Glomerular endothelial cell (primary cell): ENCODE results near the gene EEF1A2. TPM values are rescaled to one million over a fixed set of nuclear protein-coding genes. Genes with fewer than 3 reads are reported as not detected.

Source experiments
- DNase-seq: peaks from one replicate; pipeline ENCODE4 v3.0.0-alpha.2; 2011; ENCODE audit warnings: low read depth, low spot score; ENCODE audit errors: extremely low read depth
- total RNA-seq: library from RNA; depleted of rRNA; stranded (reverse); fragments of >200 nt; gene quantifications from 2 replicates; pipeline ENCODE4 v1.2.3, GENCODE V29; 2015

EEF1A2 gene
- total RNA-seq, 1 donor from 2014 or later = 2.5 TPM

- no peak for DNase-seq
These were observed 41.1 kb downstream of the EEF1A2 start for GRCh38 chr20:63457737-63458136.

GRCh38 chr20:63456429-63457284, 42.2 kb downstream of the EEF1A2 start:
- no peak for DNase-seq

GRCh38 chr20:63455568-63455859, 43.4 kb downstream of the EEF1A2 start:
- DNase-seq = no peak

GRCh38 chr20:63454731-63455567, 43.9 kb downstream of the EEF1A2 start:
- DNase-seq = no peak

GRCh38 chr20:63452821-63453523, 45.9 kb downstream of the EEF1A2 start:
- no peak for DNase-seq

- DNase-seq = no peak
These were observed 46.5 kb downstream of the EEF1A2 start for GRCh38 chr20:63452341-63452740.

GRCh38 chr20:63451821-63452220, 47.1 kb downstream of the EEF1A2 start:
- no peak for DNase-seq

GRCh38 chr20:63449796-63450730, 48.8 kb downstream of the EEF1A2 start:
- DNase-seq = no peak

- DNase-seq = no peak
These were observed 49.9 kb downstream of the EEF1A2 start for GRCh38 chr20:63449025-63449424.

- DNase-seq = no peak
These were observed 50.9 kb downstream of the EEF1A2 start for GRCh38 chr20:63448031-63448430.

GRCh38 chr20:63447320-63447719, 51.6 kb downstream of the EEF1A2 start:
- no peak for DNase-seq

GRCh38 chr20:63446216-63447024, 52.5 kb downstream of the EEF1A2 start:
- DNase-seq = no peak

GRCh38 chr20:63445075-63445734, 53.7 kb downstream of the EEF1A2 start:
- no peak for DNase-seq

- no peak for DNase-seq
These were observed 54.3 kb downstream of the EEF1A2 start for GRCh38 chr20:63444548-63444947.

- DNase-seq = no peak
These were observed 55.1 kb downstream of the EEF1A2 start for GRCh38 chr20:63443606-63444395.

GRCh38 chr20:63442100-63442493, 56.8 kb downstream of the EEF1A2 start:
- no peak for DNase-seq

GRCh38 chr20:63441136-63442099, 57.5 kb downstream of the EEF1A2 start:
- no peak for DNase-seq
